ENCODE measurements around the gene DCAF5.

- TF ChIP-seq CTCF (IDR thresholded peaks at IDR 0.05) (no peak), EZH2 (IDR thresholded peaks at IDR 0.05; ENCODE audit: borderline replicate concordance, insufficient read depth, low read depth, low read length, poor library complexity, severe bottlenecking) (no peak)
Measured at GRCh38 chr14:69039288-69039628, 113.7 kb downstream of the DCAF5 start.

All from B cell (primary cell).